BLaER1 (cell line): ENCODE measurements around the gene RGPD4.
"Not testable (repeated sequence)": the region's sequence is repeated elsewhere in the genome, so short reads cannot be mapped to it uniquely, and the experiment has no call there.

Experiments used
- H3K27ac ChIP-seq: shearing (Covaris generic); formaldehyde crosslinking; 2 replicates; pipeline ENCODE4 v1.8.1; 2022
- H3K27me3 ChIP-seq: shearing (Covaris generic); formaldehyde crosslinking; 2 replicates; pipeline ENCODE4 v1.8.1; 2022
- H3K36me3 ChIP-seq: shearing (Covaris generic); formaldehyde crosslinking; 2 replicates; pipeline ENCODE4 v1.8.1; 2022
- H3K4me1 ChIP-seq: shearing (Covaris generic); formaldehyde crosslinking; 2 replicates; pipeline ENCODE4 v1.8.1; 2022
- H3K4me2 ChIP-seq: shearing (Covaris generic); formaldehyde crosslinking; 2 replicates; pipeline ENCODE4 v1.8.1; 2022
- H3K4me3 ChIP-seq: shearing (Covaris generic); formaldehyde crosslinking; 2 replicates; pipeline ENCODE4 v1.8.1; 2022
- H3K9ac ChIP-seq: shearing (Covaris generic); formaldehyde crosslinking; 2 replicates; pipeline ENCODE4 v1.8.1; 2022
- H3K9me3 ChIP-seq: shearing (Covaris generic); formaldehyde crosslinking; 2 replicates; pipeline ENCODE4 v1.8.1; 2022
- H4K20me1 ChIP-seq: shearing (Covaris generic); formaldehyde crosslinking; 2 replicates; pipeline ENCODE4 v1.8.1; 2022
- Cebpa-rat ChIP-seq: shearing (Covaris generic); IDR thresholded peaks from 2 replicates; pipeline ENCODE4 v1.8.1; 2022

Gene RGPD4

DNA sequence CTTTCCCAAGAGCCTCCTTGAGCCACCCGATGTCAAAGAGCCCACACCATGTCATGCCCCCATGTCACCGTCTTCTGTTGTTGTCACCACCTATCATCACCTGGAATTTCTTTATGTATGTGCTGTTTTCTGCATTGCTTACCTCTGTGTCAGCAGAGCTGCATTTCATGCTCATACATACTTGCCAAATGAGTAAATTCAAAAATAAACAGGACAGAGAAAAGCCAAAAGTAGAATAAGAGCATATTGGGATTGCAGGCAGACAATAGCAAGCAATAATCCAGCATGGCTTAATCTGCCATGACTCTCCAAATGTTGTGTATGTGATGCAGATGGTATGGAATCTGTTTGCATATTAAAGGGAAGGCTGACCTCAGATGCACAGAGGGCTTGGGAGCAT lies 15.3 kb upstream of the RGPD4 start:
- Histone ChIP-seq H3K27ac (no peak overlapping the region), H3K9me3 (no peaks in the 10 kb centered on the region), H3K9ac (no peak overlapping the region), H3K4me1 (no peaks in the 10 kb centered on the region), H3K4me2 (no peak overlapping the region), H3K36me3 (no peaks in the 10 kb centered on the region), H3K27me3 (no peaks in the 10 kb centered on the region), H3K4me3 (no peak overlapping the region), H4K20me1 (no peaks in the 10 kb centered on the region)
- TF ChIP-seq Cebpa-rat = no peak

DNA sequence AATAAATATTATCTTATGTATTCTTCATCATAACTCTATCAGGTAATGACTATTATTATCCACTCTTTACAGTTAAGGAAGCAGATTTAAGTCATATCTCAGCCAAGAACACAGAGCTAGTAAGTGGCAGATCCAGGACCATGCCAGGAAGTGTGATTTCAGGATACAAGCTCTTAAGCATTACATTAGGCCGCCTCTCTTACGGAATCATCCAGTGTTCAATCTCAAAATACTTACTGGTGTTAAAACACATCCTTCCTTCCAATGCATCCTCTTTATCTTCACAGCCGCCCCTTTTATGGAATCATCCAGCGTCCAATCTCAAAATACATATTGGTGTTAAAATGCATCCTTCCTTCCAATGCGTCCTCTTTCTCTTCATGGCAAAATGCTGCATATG lies 14.7 kb upstream of the RGPD4 start:
- Histone ChIP-seq H3K27ac (no peak overlapping the region), H3K4me2 (no peak overlapping the region), H3K4me1 (no peaks in the 10 kb centered on the region), H3K4me3 (no peak overlapping the region), H3K9ac (no peak overlapping the region), H3K36me3 (no peaks in the 10 kb centered on the region), H4K20me1 (no peaks in the 10 kb centered on the region), H3K27me3 (no peaks in the 10 kb centered on the region), H3K9me3 (no peaks in the 10 kb centered on the region)
- no peak for TF ChIP-seq Cebpa-rat

DNA sequence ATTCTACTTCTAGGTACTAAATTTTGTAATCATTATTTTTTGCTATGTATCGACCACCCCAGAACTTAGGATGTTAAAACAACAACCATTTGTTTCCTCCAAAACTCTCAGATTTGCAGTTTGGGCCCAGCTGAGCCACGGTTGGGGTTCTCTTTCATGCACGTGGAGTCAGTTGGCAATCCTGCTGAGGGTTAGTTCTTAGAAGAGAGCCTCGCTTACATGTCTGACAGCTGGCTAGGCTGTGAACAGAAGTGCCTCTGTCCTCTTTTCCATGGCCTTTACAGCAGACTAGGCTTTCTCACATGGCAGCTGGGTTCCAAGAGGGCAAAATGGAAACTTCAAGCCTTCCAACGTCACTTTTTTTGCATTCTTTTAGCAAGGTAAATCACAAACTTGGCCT lies 9.3 kb upstream of the RGPD4 start:
- Histone ChIP-seq H3K4me2 (no peak overlapping the region), H3K36me3 (no peaks in the 10 kb centered on the region), H3K9ac (no peak overlapping the region), H3K27ac (no peak overlapping the region), H3K9me3 (no peaks in the 10 kb centered on the region), H3K27me3 (no peaks in the 10 kb centered on the region), H3K4me1 (no peaks in the 10 kb centered on the region), H3K4me3 (no peak overlapping the region), H4K20me1 (no peaks in the 10 kb centered on the region)
- TF ChIP-seq Cebpa-rat = no peak

DNA sequence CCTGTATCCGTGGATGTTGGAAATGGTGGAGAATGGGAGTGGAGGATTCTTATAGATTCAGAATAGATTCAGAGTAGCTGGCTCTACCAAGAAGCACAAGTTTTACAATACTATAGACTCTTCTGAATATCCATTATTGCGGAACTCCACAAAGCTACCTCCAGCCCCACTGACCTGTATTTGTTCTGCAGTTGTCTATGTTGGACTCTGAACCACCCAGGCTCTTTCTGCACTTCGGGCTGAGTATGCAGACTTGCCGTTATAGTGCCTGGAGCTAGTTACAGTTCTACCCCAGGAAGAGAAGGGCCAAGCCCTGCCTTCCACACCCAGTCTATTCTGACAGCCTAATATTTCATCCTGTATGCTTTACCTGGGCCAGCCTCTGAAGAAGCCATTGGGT lies 4.4 kb upstream of the RGPD4 start:
- H3K9ac ChIP-seq = no peak overlapping the region
- H3K27me3 ChIP-seq = no peaks in the 10 kb centered on the region
- no peak overlapping the region for H3K4me3 ChIP-seq
- no peaks in the 10 kb centered on the region for H3K4me1 ChIP-seq
- H3K36me3 ChIP-seq = no peaks in the 10 kb centered on the region
- H4K20me1 ChIP-seq = no peaks in the 10 kb centered on the region
- no peak for TF ChIP-seq Cebpa-rat
- no peaks in the 10 kb centered on the region for H3K9me3 ChIP-seq
- no peak overlapping the region for H3K27ac ChIP-seq
- H3K4me2 ChIP-seq = no peak overlapping the region

DNA sequence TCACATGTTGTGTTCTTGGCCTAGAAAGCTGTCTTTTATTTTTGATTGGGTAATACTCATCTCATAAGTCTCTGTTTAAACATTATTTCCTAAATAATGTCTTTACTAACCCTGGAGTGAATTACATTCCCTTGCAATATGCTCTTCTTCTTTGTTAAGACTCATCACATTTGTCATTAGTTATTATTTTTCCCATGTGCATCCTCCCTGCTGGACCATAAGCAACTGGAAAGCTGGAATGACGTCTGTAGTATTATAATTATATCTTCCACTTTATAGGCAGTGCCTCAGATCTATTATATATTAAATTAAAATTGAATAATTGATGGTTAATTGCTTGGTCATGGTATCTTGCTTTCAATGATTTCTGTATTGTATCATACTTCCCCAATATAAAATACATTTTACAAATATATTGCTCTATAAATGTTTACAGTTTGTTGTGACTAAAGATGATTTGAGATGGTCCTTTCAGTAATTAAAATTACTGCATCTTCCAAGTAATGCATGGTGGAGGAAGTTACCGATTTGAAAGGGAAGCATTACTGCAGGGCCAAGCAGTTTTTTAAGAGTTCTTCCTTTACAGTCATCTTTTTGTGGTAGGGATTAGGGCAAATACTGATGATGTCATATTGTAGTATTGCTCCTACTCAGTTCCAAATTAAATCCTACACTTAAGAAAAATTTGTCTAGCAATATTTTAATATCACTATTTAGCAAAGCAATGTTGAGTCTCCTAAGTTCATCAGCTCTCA lies 2.1 kb upstream of the RGPD4 start:
- H3K36me3 ChIP-seq = no peaks in the 10 kb centered on the region
- no peaks in the 10 kb centered on the region for H4K20me1 ChIP-seq
- no peaks in the 10 kb centered on the region for H3K27me3 ChIP-seq
- H3K9ac ChIP-seq = no peak overlapping the region
- no peaks in the 10 kb centered on the region for H3K4me1 ChIP-seq
- TF ChIP-seq Cebpa-rat = no peak
- H3K4me2 ChIP-seq = no peak overlapping the region
- peaks cover 6% of the 10 kb centered on the region; the same call in 1 of the 2 replicates for H3K9me3 ChIP-seq
- H3K27ac ChIP-seq = no peak overlapping the region
- H3K4me3 ChIP-seq = no peak overlapping the region

DNA sequence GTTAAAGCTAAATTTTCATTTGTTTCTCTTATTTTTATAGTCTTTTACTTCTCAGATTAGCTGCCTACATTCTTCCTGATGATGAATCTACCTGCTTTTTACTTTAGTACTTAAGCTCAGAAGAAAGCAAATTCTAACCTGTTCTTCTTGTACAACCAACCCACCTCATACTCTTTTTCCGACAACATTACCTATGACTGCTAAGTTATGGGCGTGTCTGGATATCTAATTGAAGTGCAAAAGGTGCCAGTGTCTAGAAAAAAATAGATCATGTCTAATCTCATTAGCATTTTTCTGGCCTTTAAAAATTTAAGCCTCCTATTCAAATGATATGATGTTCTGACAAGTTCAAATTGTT lies 1.5 kb upstream of the RGPD4 start:
- TF ChIP-seq Cebpa-rat = no peak
- H3K4me3 ChIP-seq = no peak overlapping the region

DNA sequence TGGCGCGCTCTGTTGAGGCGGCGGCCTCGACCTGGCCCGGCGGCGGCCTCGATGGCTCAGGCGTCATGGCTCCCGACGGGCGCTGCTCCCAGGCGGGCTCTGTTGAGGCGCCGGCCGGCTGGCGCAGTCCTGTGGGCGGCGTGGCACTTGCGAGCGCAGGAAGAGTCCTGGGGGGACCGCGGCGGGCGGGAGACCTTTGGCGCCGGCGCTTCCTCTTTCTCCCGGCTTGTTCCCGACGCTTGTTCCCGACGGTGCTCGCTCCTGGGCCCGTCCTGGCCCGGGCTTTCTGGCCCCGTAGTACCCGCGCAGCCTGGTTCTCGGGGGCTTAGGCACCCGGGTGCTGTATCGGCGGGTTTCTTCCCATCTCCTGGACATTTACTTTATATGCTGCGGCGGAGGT lies 2.8 kb downstream of the RGPD4 start:
- H3K9me3 ChIP-seq, H3K4me1 ChIP-seq, H3K36me3 ChIP-seq, H3K9ac ChIP-seq, H3K4me2 ChIP-seq, H3K27ac ChIP-seq, H4K20me1 ChIP-seq, H3K4me3 ChIP-seq, H3K27me3 ChIP-seq: not testable (repeated sequence)

More for the DNA sequence above, 1.5 kb upstream of the RGPD4 start:
- Histone ChIP-seq H3K27me3 (no peaks in the 10 kb centered on the region), H3K9me3 (peaks cover 7% of the 10 kb centered on the region; the same call in 1 of the 2 replicates), H3K36me3 (no peaks in the 10 kb centered on the region), H3K4me1 (no peaks in the 10 kb centered on the region), H3K4me2 (no peak overlapping the region), H3K9ac (no peak overlapping the region), H3K27ac (no peak overlapping the region), H4K20me1 (no peaks in the 10 kb centered on the region)

DNA sequence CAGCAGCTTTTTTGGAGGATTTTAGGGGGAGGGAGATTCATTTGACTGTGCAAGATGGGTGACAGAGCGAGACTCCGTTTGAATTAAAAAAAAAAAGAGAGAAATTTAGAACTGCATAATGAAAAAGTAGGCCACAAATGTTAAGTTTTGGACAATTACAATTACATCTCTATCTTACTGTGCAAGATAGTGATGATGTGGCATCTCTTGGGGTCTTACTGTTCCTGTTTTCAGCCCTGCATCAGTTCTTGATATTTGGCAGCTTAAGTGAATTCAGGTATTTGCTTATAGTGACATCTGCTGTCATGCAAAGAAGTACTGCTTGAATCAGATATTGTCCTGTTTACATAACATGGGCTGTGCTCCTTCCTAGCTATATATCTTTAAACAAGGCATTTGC lies 6.5 kb downstream of the RGPD4 start:
- not testable (repeated sequence) for H3K4me3 ChIP-seq, H3K4me1 ChIP-seq, H4K20me1 ChIP-seq, H3K9ac ChIP-seq, H3K27ac ChIP-seq, H3K27me3 ChIP-seq, H3K9me3 ChIP-seq, H3K4me2 ChIP-seq, H3K36me3 ChIP-seq

DNA sequence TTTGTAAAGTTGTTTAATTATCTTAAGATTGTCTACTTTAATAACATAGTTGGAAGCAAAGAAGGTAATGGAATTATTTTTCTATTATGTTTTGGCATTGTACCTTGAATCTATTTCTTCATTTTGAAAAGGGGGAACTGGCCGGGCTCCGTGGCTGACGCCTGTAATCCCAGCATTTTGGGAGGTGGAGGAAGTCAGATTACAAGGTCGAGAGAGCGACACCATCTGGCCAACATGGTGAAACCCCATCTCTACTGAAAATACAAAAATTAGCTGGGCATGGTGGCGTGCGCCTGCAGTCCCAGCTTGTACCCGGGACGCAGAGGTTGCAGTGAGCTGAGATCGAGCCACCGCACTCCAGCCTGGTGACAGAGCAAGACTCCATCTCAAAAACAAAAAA lies 6.9 kb downstream of the RGPD4 start:
- not testable (repeated sequence) for H3K4me3 ChIP-seq, H3K27ac ChIP-seq, H3K9me3 ChIP-seq, H3K4me2 ChIP-seq, H3K9ac ChIP-seq, H3K27me3 ChIP-seq, H3K36me3 ChIP-seq, H4K20me1 ChIP-seq, H3K4me1 ChIP-seq

DNA sequence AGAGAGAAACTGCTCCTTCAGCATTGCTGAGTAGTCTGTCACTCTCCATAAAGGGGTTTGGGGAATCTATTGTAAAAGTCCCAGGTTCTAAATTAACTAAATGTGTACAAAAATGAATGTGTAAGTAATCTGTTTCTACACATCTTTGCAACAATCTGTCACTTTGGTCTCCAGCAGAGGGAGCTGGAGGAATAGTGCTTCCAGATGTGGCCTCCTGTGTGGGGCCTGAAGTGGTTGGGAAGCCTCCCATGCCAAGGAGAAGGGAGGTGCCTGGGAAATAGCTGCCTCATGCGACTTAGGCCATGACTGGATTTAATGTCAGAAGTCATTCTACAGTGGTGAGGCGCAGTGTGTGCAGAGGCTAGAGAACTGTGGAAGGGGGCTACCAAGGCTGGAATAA lies 89.4 kb downstream of the RGPD4 start:
- not testable (repeated sequence) for H3K4me1 ChIP-seq, H4K20me1 ChIP-seq, H3K4me2 ChIP-seq, H3K36me3 ChIP-seq, H3K27me3 ChIP-seq, H3K4me3 ChIP-seq, H3K9me3 ChIP-seq, H3K9ac ChIP-seq, H3K27ac ChIP-seq

DNA sequence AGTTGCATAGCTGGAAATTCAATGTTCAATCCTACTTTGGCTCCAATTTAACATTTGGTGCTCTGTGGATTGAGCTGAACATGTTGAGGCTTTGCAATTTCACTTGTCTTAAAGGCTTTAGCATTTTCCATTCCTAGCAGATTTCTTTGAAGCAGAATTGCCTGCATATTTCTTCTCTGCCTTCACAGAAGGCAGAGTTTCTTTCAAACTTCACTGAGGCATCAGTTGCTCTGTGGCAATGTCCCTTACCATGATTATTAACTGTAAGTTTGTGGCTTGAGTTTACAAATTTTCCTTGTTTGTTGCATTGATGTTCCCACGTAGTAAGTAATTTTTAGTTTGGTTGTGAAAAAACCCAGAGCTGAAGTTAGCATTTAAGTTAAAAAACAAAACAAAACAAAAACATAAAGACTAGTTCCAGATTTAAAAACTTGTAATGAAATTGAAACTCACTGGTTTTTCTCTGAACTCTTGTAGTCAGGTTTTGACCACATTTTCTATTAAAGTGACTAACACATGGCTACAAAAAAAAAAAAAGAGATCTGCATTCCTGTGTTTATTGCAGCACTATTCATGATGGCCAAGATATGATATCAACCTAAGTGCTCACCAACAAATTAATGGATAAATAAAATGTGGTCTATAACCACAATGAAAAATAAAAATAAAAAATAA lies 90.1 kb downstream of the RGPD4 start:
- H3K36me3 ChIP-seq, H4K20me1 ChIP-seq, H3K4me2 ChIP-seq: not testable (repeated sequence)

More for the DNA sequence above, 90.1 kb downstream of the RGPD4 start:
- not testable (repeated sequence) for H3K4me3 ChIP-seq, H3K9ac ChIP-seq, H3K27ac ChIP-seq, H3K9me3 ChIP-seq, H3K27me3 ChIP-seq, H3K4me1 ChIP-seq
